Measurements from ENCODE around the gene NAIF1. TPM values are rescaled to one million over a fixed set of nuclear protein-coding genes. Genes with fewer than 3 reads are reported as not detected.
A peak's percentile ranks its signal among the peaks of the same experiment; 100 is the strongest.

NAIF1 gene
- total RNA-seq, 4 donors from 2014 or later: 0.60 to 23.2 (median 14.0) TPM

GRCh38 chr9:128108269-128109049, 41.3 kb upstream of the NAIF1 start:
- Histone ChIP-seq H3K4me1 (peaks cover 14 to 51% (median 26%) of the 10 kb centered on the region in 4 donors), H3K4me3 (no peak overlapping the region), H3K27me3 (no peaks in the 10 kb centered on the region), H3K9me3 (no peaks in the 10 kb centered on the region), H3K27ac (peak overlapping the region; percentile 92 to 96 (median 94)), H3K36me3 (peaks cover 0 to 22% (median 14%) of the 10 kb centered on the region in 4 donors)
- DNase-seq: no peak
- in situ Hi-C loops (cut with MboI; ENCODE audit: low pct_ligation_motif_present in 1 of 4, low pct_unique_long_range_greater_than_20kb in 1 of 4, low sequenced_read_pairs in 3 of 4) (loop anchor here in 1 of 4 donors (25.0 kb wide), 1 partner anchor 146 kb away; no protein-coding TSS in a partner anchor), intact Hi-C loops (cut with DNase I; ENCODE audit: low total_unique reads) (no loop called here)
- 70 to 82% methylated on average over 3 to 15 of the region's 15 CpGs for WGBS, 2 donors (ENCODE audit: low coverage in 1 of 2)
- TF ChIP-seq POLR2AphosphoS5 (IDR thresholded peaks at IDR 0.05): no peak

- H3K36me3 ChIP-seq: peaks cover 0 to 30% (median 16%) of the 10 kb centered on the region in 4 donors
- DNase-seq: no peak
- no peak overlapping the region for H3K4me3 ChIP-seq
- TF ChIP-seq CTCF (IDR thresholded peaks at IDR 0.05) (no peak), POLR2AphosphoS5 (IDR thresholded peaks at IDR 0.05) (peak in 1 of 3 donors; percentile 28)
- H3K27ac ChIP-seq: peak overlapping the region; percentile 92 to 96 (median 94)
- in situ Hi-C loops (cut with MboI; ENCODE audit: low pct_ligation_motif_present in 1 of 4, low pct_unique_long_range_greater_than_20kb in 1 of 4, low sequenced_read_pairs in 3 of 4) (loop anchor here in 1 of 4 donors (25.0 kb wide), 1 partner anchor 145 kb away; no protein-coding TSS in a partner anchor), intact Hi-C loops (cut with DNase I; ENCODE audit: low total_unique reads) (no loop called here)
- H3K4me1 ChIP-seq: peaks cover 14 to 49% (median 29%) of the 10 kb centered on the region in 4 donors
- WGBS, 2 donors (ENCODE audit: low coverage in 1 of 2): 81% methylated on average over 16 of the region's 18 CpGs; no CpG with 5 or more reads in 1 of the 2 donors
- no peaks in the 10 kb centered on the region for H3K9me3 ChIP-seq
- no peaks in the 10 kb centered on the region for H3K27me3 ChIP-seq
Observed at GRCh38 chr9:128107468-128108268, 40.5 kb upstream of the NAIF1 start.

GRCh38 chr9:128106940-128107467, 39.9 kb upstream of the NAIF1 start:
- DNase-seq: no peak
- Histone ChIP-seq H3K9me3 (no peaks in the 10 kb centered on the region), H3K4me3 (no peak overlapping the region), H3K4me1 (peaks cover 14 to 44% (median 29%) of the 10 kb centered on the region in 4 donors), H3K27ac (peak overlapping the region in 2 of 4 donors; percentile 13 to 76), H3K27me3 (no peaks in the 10 kb centered on the region), H3K36me3 (peaks cover 0 to 37% (median 19%) of the 10 kb centered on the region in 4 donors)
- in situ Hi-C loops (cut with MboI; ENCODE audit: low pct_ligation_motif_present in 1 of 4, low pct_unique_long_range_greater_than_20kb in 1 of 4, low sequenced_read_pairs in 3 of 4): loop anchor here in 1 of 4 donors (25.0 kb wide), 1 partner anchor 145 kb away; no protein-coding TSS in a partner anchor
- no peak for TF ChIP-seq CTCF (IDR thresholded peaks at IDR 0.05)
- no peak for TF ChIP-seq POLR2AphosphoS5 (IDR thresholded peaks at IDR 0.05)
- TF ChIP-seq EP300 (IDR thresholded peaks at IDR 0.05; ENCODE audit: low read depth): no peak
- TF ChIP-seq POLR2A (IDR thresholded peaks at IDR 0.05): no peak
- intact Hi-C loops (cut with DNase I; ENCODE audit: low total_unique reads): no loop called here
- WGBS, 2 donors (ENCODE audit: low coverage in 1 of 2): 88 to 94% methylated on average over 6 to 19 of the region's 23 CpGs

GRCh38 chr9:128106181-128106939, 39.2 kb upstream of the NAIF1 start:
- in situ Hi-C loops (cut with MboI; ENCODE audit: low pct_ligation_motif_present in 1 of 4, low pct_unique_long_range_greater_than_20kb in 1 of 4, low sequenced_read_pairs in 3 of 4) (loop anchor here in 1 of 4 donors (25.0 kb wide), 1 partner anchor 144 kb away; no protein-coding TSS in a partner anchor), intact Hi-C loops (cut with DNase I; ENCODE audit: low total_unique reads) (no loop called here)
- TF ChIP-seq POLR2A (IDR thresholded peaks at IDR 0.05) (no peak), POLR2AphosphoS5 (IDR thresholded peaks at IDR 0.05) (no peak), EP300 (IDR thresholded peaks at IDR 0.05; ENCODE audit: low read depth) (no peak), CTCF (IDR thresholded peaks at IDR 0.05) (no peak)
- no peak for DNase-seq
- Histone ChIP-seq H3K27me3 (no peaks in the 10 kb centered on the region), H3K4me3 (no peak overlapping the region), H3K36me3 (peaks cover 0 to 43% (median 22%) of the 10 kb centered on the region in 4 donors), H3K4me1 (peaks cover 14 to 38% (median 30%) of the 10 kb centered on the region in 4 donors), H3K9me3 (no peaks in the 10 kb centered on the region), H3K27ac (peak overlapping the region in 3 of 4 donors; percentile 13 to 76 (median 70))
- 60 to 86% methylated on average over 1 to 23 of the region's 23 CpGs for WGBS, 2 donors (ENCODE audit: low coverage in 1 of 2)

Data from transverse colon (tissue), 4 donors.